HG03280 (cell line): ENCODE results near the gene ADSL.

Experiments
- ATAC-seq: cut with Tn5 transposase; IDR thresholded peaks from one replicate; pipeline ENCODE4 v1.9.1; 2021; ENCODE audit warnings: mild to moderate bottlenecking, moderate library complexity; ENCODE audit not compliant: unreplicated experiment

Gene ADSL

DNA sequence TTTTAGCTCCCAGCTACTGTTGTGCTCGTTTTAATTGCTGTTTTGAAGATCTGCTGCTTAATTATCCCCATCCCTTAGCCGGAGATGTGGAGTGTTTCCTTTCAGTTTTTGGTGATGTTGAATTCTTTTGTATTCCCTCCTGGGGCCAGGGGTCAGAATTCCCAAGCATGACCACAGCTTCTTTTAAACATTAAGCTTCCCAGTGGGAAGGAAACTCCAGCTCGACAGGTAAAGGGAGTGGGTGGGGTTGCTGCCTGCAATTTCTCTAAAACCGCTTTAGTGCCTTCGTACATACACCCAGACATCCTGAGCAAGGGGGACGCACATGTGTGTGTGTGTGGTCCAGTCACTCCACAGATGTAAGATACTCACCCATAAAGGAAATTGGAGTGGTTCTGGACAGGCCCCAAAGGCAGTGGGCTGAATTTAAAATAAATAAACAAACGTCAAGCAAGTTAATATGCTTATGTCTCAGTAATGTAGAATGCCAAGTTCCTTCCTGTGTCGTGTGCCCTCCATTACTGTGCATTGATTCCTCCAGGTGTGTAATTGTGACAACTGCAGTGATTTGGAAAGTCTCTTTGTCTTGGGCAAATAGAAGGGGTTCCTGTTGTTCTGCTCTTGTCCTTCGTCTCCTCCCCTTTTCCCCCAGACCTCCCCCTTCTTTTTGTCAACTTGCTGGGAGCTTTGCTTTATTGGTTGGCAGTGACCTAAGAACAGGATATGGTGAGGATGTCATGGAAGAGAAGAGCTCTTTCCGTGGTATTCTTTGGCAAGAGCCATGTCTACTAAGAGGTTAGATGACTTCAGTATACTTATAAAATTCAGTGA is 19.2 kb upstream of the ADSL start:
- ATAC-seq, result no peak

DNA sequence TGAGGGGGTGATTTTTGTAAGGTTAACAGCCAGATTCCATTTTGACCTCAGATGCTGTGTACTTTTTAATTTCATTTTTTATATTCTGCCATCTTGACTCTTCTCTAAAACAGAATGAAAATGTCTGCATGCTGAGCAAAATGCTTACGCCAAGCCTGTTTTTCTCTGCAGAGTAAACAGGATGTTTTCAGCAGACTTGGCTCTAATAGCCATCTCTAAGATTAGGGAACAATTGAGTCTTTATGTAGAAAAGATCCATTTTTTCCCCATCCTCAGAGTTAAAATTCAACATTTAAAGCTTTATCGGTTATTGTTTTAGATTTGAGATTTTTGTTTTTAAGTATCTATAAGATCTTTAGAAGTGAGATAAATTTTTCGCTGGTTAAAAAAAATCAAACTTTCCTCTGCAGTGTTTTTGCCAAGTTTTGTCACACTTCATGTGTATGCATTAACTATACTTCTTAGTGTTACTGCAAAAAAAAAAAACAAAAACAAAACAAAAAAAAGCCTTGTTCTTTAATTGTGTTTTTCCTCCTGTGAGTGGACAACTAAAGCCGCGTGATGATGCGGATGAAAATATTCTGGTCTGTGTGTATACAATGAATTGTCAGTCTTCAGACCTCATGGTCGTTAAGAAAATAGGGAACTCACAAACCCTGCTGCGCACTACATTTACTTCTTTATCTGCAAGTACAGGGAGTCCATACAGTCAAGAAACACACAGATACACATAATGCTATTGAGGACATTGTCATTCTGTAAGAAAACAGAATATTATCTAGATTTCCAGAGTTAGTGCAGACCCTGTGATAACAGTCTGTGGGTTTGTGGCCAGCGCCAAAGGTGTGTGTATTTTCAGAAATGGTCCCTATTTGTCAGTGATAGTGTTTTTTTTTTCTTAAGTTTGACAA is 17.5 kb upstream of the ADSL start:
- no peak for ATAC-seq

DNA sequence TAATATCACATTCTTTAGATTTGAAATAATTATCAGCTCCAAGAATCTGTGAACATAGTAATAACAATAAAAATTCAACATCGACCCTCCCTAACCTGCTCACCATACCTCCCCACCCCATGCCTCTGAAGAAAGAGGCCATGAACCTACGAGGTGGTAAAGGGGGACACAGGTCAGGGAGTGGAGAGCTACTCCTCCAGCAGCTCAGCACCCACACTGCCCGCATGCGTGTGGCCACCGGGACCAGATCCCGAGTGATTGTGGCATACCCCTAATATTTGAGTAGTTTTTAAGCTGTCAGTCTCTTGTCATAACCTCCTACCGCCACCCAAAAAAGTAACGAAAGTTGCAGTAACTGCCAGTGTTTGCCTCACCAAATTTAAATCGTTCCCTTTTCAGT is 16.8 kb upstream of the ADSL start:
- no peak for ATAC-seq

DNA sequence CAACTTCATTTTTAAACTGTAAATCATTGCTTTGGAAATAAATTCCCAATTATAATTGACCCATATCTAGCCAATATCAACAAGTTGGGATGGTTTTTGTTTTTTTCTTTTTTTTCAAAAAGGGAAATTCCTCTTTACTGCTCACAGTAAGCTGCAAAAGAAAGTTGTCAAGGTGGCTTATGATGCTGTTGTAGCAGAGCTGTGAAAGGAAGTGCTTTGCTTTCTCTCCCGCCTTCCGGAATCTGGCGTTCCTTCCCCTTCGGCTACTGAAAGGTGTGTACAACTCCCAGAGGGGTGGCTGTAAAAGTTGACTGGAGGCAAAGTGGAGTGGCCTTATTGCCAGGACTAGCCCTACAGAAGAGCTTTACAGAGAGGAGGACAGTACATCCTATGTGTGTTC is 16.2 kb upstream of the ADSL start:
- no peak for ATAC-seq

DNA sequence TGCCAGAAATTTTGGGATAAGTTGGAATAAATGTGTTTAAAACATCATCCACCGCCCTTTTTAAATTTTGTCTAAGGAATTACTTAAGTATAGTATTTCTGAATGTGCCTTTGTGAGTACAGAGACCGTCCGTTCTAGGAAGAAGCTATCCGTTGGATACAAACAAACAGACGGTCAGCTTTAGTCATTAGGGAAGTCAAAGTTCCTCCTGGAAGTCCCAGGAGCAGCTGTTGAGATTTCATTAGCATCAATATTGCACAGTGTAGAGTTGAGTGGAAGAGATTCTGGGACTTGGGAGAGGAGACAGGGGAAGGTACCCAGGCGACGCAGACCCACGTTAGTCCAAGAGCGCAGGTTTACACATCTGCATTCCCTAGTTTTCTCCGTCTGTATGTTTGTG is 15.7 kb upstream of the ADSL start:
- ATAC-seq, result no peak

GRCh38 chr22:40331706-40332105 is 14.6 kb upstream of the ADSL start:
- ATAC-seq, result no peak

GRCh38 chr22:40332319-40332781 is 13.9 kb upstream of the ADSL start:
- no peak for ATAC-seq

DNA sequence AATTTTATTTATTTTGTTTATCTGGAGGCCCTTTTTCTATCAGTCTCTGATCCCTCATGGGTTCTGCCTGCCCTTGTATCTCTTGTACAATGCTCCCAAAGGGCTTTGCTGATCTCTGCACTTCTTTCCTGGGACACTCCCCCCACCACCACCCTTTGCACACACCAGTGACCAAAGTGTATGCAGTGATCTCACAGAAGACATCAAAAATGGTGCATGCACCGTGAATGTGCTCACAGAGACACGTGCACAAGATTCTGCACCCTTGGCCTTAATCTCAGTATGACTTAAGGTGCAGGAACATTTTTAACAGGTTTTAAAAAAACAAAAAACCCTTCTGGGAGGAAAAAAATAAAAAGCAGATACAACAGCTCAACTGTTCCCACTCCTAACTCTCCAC is 12.2 kb upstream of the ADSL start:
- no peak for ATAC-seq

GRCh38 chr22:40334899-40335298 is 11.4 kb upstream of the ADSL start:
- no peak for ATAC-seq

GRCh38 chr22:40335358-40335757 is 10.9 kb upstream of the ADSL start:
- no peak for ATAC-seq

DNA sequence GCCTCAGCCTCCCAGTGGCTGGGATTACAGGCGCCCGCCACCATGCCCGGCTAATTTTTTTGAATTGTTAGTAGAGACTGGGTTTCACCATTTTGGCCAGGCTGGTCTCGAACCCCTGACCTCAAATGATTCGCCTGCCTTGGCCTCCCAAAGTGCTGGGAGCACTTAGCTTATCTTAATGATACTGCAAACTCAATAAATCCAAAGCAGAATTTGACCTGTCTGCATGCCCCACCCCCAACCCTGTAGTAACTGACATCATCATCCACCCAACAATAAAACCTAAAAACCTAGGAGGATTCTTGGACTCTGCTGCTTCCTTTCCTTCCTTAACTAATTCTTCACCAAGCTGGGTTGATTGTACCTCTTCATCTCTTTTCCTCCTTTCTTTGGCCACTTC is 6.3 kb upstream of the ADSL start:
- no peak for ATAC-seq

GRCh38 chr22:40341604-40342003 is 4.7 kb upstream of the ADSL start:
- no peak for ATAC-seq

GRCh38 chr22:40342521-40342920 is 3.8 kb upstream of the ADSL start:
- no peak for ATAC-seq

GRCh38 chr22:40345271-40345670 is 1.0 kb upstream of the ADSL start:
- ATAC-seq, result no peak

- peak; percentile 29 for ATAC-seq
Measured at GRCh38 chr22:40345815-40346184, 500 bp upstream of the ADSL start.

- ATAC-seq, result no peak
Measured at GRCh38 chr22:40347300-40347699, 1.0 kb downstream of the ADSL start.

DNA sequence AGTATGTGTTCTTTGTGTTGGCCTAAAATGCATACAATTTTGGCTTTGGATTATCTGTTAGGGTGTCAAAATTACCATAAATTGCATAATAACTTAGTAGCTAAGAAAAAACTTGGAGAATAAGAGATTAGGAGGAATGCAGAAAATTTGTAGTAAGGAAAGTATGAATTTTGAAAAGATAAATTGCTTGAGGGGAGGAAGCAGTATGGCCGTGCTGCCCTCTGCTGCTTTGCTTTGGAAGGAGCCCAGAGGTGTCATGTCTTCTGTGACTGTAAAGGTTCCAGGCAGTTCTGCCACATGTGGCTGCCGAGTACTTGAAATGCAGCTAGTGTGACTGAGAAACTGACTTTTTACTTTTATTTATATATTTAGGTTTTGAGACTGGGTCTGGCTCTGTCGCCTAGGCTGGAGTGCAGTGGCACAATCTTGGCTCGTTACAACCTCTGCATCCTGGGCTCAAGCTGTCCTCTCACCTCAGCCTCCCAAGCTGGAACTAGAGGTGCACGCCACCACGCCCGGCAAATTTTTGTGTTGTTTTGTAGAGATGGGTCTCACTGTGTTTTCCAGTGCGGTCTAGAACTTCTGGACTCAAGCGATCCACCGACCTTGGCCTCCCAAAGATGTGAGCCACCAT is 1.8 kb downstream of the ADSL start:
- no peak for ATAC-seq

DNA sequence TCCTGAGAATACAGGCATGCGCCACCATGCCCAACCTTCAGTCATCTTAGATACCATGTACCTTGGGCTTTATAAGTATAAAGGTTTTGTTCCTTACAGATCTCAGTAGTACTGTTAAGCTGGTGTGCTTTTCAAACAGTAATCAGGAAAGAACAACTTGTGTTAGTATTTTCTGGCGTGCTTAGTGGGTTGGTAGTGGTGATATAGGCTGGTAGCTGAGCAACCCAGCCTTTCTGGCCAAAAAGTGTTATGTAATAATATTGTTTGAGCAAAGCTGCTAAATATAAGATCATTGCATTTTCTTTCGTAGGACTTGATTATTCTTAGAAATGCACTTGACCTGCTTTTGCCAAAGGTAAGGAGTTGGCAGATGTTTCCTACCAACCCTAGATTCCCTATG is 6.5 kb downstream of the ADSL start:
- no peak for ATAC-seq

DNA sequence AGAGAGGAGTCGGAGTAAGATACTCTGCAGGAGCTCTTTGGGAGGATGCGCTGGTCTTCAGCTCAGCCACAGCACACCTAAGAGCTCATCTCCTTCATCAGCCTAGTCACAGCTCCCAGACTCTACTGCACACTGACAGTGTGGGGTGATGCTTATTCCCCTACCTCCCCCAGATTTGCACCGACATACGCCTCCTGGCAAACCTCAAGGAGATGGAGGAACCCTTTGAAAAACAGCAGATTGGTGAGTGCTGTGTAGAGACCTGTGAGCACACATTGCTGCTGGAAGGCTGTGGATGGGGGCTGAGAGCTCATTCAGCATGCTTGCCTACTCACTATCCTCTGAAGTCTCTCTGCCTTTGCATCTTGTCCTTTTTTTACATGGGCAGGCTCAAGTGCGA is 14.8 kb downstream of the ADSL start:
- ATAC-seq, result no peak

DNA sequence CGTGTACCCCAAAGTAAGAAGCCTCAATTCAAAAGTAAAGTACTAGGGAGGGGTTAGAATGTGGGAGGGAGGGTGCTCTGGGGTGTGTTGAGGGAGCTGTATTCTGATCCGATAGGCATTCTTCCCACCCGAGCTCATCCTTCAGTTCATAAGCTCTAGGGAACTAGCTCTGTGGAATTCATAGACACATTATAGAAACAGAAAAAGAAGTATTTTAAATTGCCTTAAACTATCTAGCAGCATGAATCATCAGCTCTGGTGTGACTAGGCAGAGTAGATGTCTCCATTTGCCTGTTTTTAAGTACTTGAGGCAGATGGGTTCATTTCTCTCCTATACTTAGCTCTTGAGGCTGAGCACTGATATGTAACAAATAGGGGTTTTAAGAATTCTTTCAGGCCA is 16.8 kb downstream of the ADSL start:
- no peak for ATAC-seq

GRCh38 chr22:40364431-40364830 is 18.1 kb downstream of the ADSL start:
- ATAC-seq, result no peak

- ATAC-seq, result no peak
Measured at GRCh38 chr22:40366068-40366467, 19.8 kb downstream of the ADSL start.
